Measurements from ENCODE around the gene FBL.
A peak's percentile ranks its signal among the peaks of the same experiment; 100 is the strongest.
"Not testable (repeated sequence)": the region's sequence is repeated elsewhere in the genome, so short reads cannot be mapped to it uniquely, and the experiment has no call there.

Gene FBL

GRCh38 chr19:39820696-39821095 lies 25.5 kb downstream of the FBL start:
- DNase-seq = no peak

GRCh38 chr19:39819786-39820185 lies 26.4 kb downstream of the FBL start:
- DNase-seq = no peak

GRCh38 chr19:39818626-39819097 lies 27.5 kb downstream of the FBL start:
- DNase-seq = peak; percentile 38

GRCh38 chr19:39817888-39818561 lies 28.2 kb downstream of the FBL start:
- DNase-seq = peak; percentile 46

GRCh38 chr19:39816287-39817048 lies 29.7 kb downstream of the FBL start:
- DNase-seq = no peak

GRCh38 chr19:39814595-39814994 lies 31.6 kb downstream of the FBL start:
- no peak for DNase-seq

- not testable (repeated sequence) for DNase-seq
Measured at GRCh38 chr19:39814111-39814510, 32.1 kb downstream of the FBL start.

- no peak for DNase-seq
Measured at GRCh38 chr19:39813264-39813993, 32.8 kb downstream of the FBL start.

GRCh38 chr19:39811064-39811463 lies 35.1 kb downstream of the FBL start:
- DNase-seq = no peak

GRCh38 chr19:39810424-39810823 lies 35.8 kb downstream of the FBL start:
- no peak for DNase-seq

- no peak for DNase-seq
Measured at GRCh38 chr19:39809368-39809767, 36.8 kb downstream of the FBL start.

GRCh38 chr19:39808688-39809087 lies 37.5 kb downstream of the FBL start:
- DNase-seq = not testable (repeated sequence)

GRCh38 chr19:39807846-39808364 lies 38.3 kb downstream of the FBL start:
- DNase-seq = no peak

- no peak for DNase-seq
Measured at GRCh38 chr19:39805104-39805503, 41.1 kb downstream of the FBL start.

GRCh38 chr19:39802958-39803357 lies 43.2 kb downstream of the FBL start:
- no peak for DNase-seq

- DNase-seq = no peak
Measured at GRCh38 chr19:39797083-39797482, 49.1 kb downstream of the FBL start.

- no peak for DNase-seq
Measured at GRCh38 chr19:39796000-39796498, 50.1 kb downstream of the FBL start.

GRCh38 chr19:39795001-39795400 lies 51.2 kb downstream of the FBL start:
- DNase-seq = no peak

- peak; percentile 92 for DNase-seq
Measured at GRCh38 chr19:39792999-39793546, 53.1 kb downstream of the FBL start.

- DNase-seq = no peak
Measured at GRCh38 chr19:39788244-39788643, 57.9 kb downstream of the FBL start.

Measured in activated CD8-positive, alpha-beta memory T cell treated with anti-CD3 and anti-CD28 coated beads for 24 hours (primary cell).